Ovary (tissue), 10 donors: Measurements from ENCODE around the gene REG1A. TPM values are rescaled to one million over a fixed set of nuclear protein-coding genes. Genes with fewer than 3 reads are reported as not detected.

ENCODE experiments used
- DNase-seq, 5 donors: peaks; one replicate each; pipeline ENCODE4 v3.0.0-alpha.2; 2019 to 2020
- H3K27ac ChIP-seq, 2 donors: fragments of 200-600 bp; one replicate each; pipeline versions ENCODE4 v1.5.1 to v1.8.0; 2019 to 2022
- H3K27me3 ChIP-seq: fragments of 200-600 bp; one replicate; pipeline ENCODE4 v1.8.0; 2022
- H3K36me3 ChIP-seq: fragments of 200-600 bp; sonication (generic); one replicate; pipeline ENCODE4 v1.5.1; 2019
- H3K4me1 ChIP-seq: one replicate; pipeline ENCODE4 v1.8.1; 2013; ENCODE audit warnings: mild to moderate bottlenecking, moderate library complexity; ENCODE audit not compliant: insufficient read depth
- H3K4me3 ChIP-seq: fragments of 200-600 bp; sonication (generic); one replicate; pipeline ENCODE4 v1.5.1; 2017
- H3K9me3 ChIP-seq, 2 donors: fragments of 200-600 bp in 1 of 2; sonication (generic) in 1 of 2; one replicate each; pipeline versions ENCODE4 v1.5.1 to v1.8.1; 2013 to 2019; ENCODE audit warnings: mild to moderate bottlenecking in 1 of 2, moderate library complexity in 1 of 2
- CTCF ChIP-seq, 3 donors: fragments of 450-650 bp in 2 of 3; fragments of 200-600 bp in 1 of 3; IDR thresholded peaks; one replicate each; pipeline versions ENCODE4 v1.5.1 to v1.8.0; 2016 to 2022; ENCODE audit warnings: antibody characterized with exemption in 3 of 3, mild to moderate bottlenecking in 1 of 3
- EP300 ChIP-seq: sonication (generic); formaldehyde crosslinking; IDR thresholded peaks from one replicate; pipeline ENCODE4 v1.6.1; 2017; ENCODE audit warnings: antibody characterized with exemption
- POLR2A ChIP-seq: fragments of 450-650 bp; IDR thresholded peaks from one replicate; pipeline ENCODE4 v1.6.1; 2017; ENCODE audit warnings: antibody characterized with exemption, mild to moderate bottlenecking, moderate library complexity
- WGBS, 3 donors: extraction: QIAGEN DNeasy Blood & Tissue Kit in 1 of 3; methylation state at CpG; one replicate each; pipeline versions ENCODE4 v1.1.5 to v1.1.7; 2013 to 2017; 5-methylcytosine and 5-hydroxymethylcytosine counted together
- intact Hi-C, 4 donors: fragments of 100-400 bp; cut with DNase I; formaldehyde crosslinking; loops; one replicate each; pipeline versions ENCODE4 v1.11.0 to v1.15.1; 2022 to 2023
- long read RNA-seq, 3 donors: library from polyadenylated mRNA in 2 of 3; unstranded in 2 of 3; transcript quantifications; one replicate each; pipeline ENCODE4 v2.0.0 and lab custom pipeline, GENCODE V29; 2021 to 2026
- polyA plus RNA-seq, 2 donors: library from polyadenylated mRNA; stranded (reverse); fragments of 200-250 nt in 1 of 2; fragments of 350-450 nt in 1 of 2; fragmentation: Illumina TruSeq in 1 of 2; extraction: RNeasy Lipid Tissue Mini Kit (QIAGEN cat#74804) in 1 of 2; gene quantifications; one replicate each; pipeline ENCODE4 v1.2.3, GENCODE V29; 2013 to 2014
- total RNA-seq, 7 donors: library from RNA; depleted of rRNA in 2 of 7; stranded (reverse); fragments of >200 nt in 2 of 7; fragmentation: NEBNext Ultra II Directional in 3 of 7; extraction: Animal tissue kit (Norgen Biotek cat#: 25700) in 3 of 7; gene quantifications; one replicate each; pipeline versions ENCODE4 v1.1.0 to v1.2.4, GENCODE V29; 2016 to 2023
- donor health status: DM: no; HTN: no; CAD: no; lungs with moderate emphysema.
- donor health status: DM: no; HTN: no; CAD: no.
- donor health status: Bipolar disorder and iron deficiency.
- donor health status: DM: yes; HTN: yes; CAD: no.
- donor health status: DM: no; HTN: no; CAD: no.
- donor health status: DM: yes; HTN: yes; CAD: no.

The REG1A gene
- total RNA-seq: 10 to 100 TPM in 2 of 7 donors, 1 to 10 TPM in 2, under 1 TPM in 1, not detected in 2; 0.52 to 33.6 (median 4.8) TPM
- polyA plus RNA-seq: under 1 TPM in 1 of 2 donors, not detected in 1; 0.24 TPM
- long read RNA-seq, donor 1: 0 reads
- long read RNA-seq, donor 2: 0 reads
- long read RNA-seq, donor 3, partial matches to known transcripts: 0 of 1 reads
- long read RNA-seq, donor 3, other reads (novel, unspliced or antisense): 0 of 1 reads

GRCh38 chr2:79120194-79120713 lies at the start of gene REG1A:
Gene REG1A (plus strand): TSS chr2:79120488. CDS start chr2:79120862, 374 bp downstream.
- Histone ChIP-seq H3K27ac (no peak within 1 kb of the TSS), H3K4me3 (no peak within 1 kb of the TSS), H3K4me1 (no peaks in the 10 kb centered on the region), H3K27me3 (no peaks in the 10 kb centered on the region), H3K36me3 (no peaks in the 10 kb centered on the region), H3K9me3 (no peaks in the 10 kb centered on the region)
- TF ChIP-seq CTCF (IDR thresholded peaks at IDR 0.05) (no peak), EP300 (no peak), POLR2A (no peak)
- no peak for DNase-seq
- WGBS, 3 donors: 65 to 70% (median 67%) methylated on average over 6 of the region's 6 CpGs
- intact Hi-C loops: no loop called here

- intact Hi-C loops: no loop called here
Measured at GRCh38 chr2:79071078-79071477, 49.2 kb upstream of the REG1A start.

GRCh38 chr2:79082987-79083386 lies 37.3 kb upstream of the REG1A start:
- H3K9me3 ChIP-seq: no peaks in the 10 kb centered on the region
- no peaks in the 10 kb centered on the region for H3K27me3 ChIP-seq
- no peaks in the 10 kb centered on the region for H3K36me3 ChIP-seq
- no peaks in the 10 kb centered on the region for H3K4me1 ChIP-seq
- intact Hi-C loops: no loop called here
- 79 to 95% (median 81%) methylated on average over 5 of the region's 5 CpGs for WGBS, 3 donors
- no peak overlapping the region for H3K27ac ChIP-seq
- TF ChIP-seq POLR2A (no peak), CTCF (IDR thresholded peaks at IDR 0.05) (no peak), EP300 (no peak)
- DNase-seq: no peak
- H3K4me3 ChIP-seq: no peak overlapping the region

More at GRCh38 chr2:79071078-79071477, 49.2 kb upstream of the REG1A start:
- no peak overlapping the region for H3K4me3 ChIP-seq
- H3K4me1 ChIP-seq: no peaks in the 10 kb centered on the region
- H3K36me3 ChIP-seq: no peaks in the 10 kb centered on the region
- WGBS, 3 donors: 49 to 82% (median 79%) methylated on average over 2 of the region's 2 CpGs
- no peak overlapping the region for H3K27ac ChIP-seq
- no peaks in the 10 kb centered on the region for H3K9me3 ChIP-seq
- H3K27me3 ChIP-seq: no peaks in the 10 kb centered on the region
- DNase-seq: no peak
- TF ChIP-seq EP300 (no peak), POLR2A (no peak), CTCF (IDR thresholded peaks at IDR 0.05) (no peak)

- Histone ChIP-seq H3K27ac (no peak overlapping the region), H3K4me1 (no peaks in the 10 kb centered on the region), H3K9me3 (no peaks in the 10 kb centered on the region), H3K27me3 (no peaks in the 10 kb centered on the region), H3K4me3 (no peak overlapping the region), H3K36me3 (no peaks in the 10 kb centered on the region)
- DNase-seq: no peak
- intact Hi-C loops: no loop called here
- TF ChIP-seq POLR2A (no peak), EP300 (no peak), CTCF (IDR thresholded peaks at IDR 0.05) (no peak)
Measured at GRCh38 chr2:79083597-79084251, 36.6 kb upstream of the REG1A start.
